A549 (cell line): ENCODE data around the gene RAP1GAP2. TPM values are rescaled to one million over a fixed set of nuclear protein-coding genes. Genes with fewer than 3 reads are reported as not detected.
"Not testable (repeated sequence)": the region's sequence is repeated elsewhere in the genome, so short reads cannot be mapped to it uniquely, and the experiment has no call there.

Experiments
- ATAC-seq, 2 experiments: fragments of 200-7000 bp in 1 of 2; fragments of >200 bp in 1 of 2; cut with Nextera tagmentation in 1 of 2; cut with Tn5 transposase in 1 of 2; 3 replicates each; pipeline versions ENCODE4 v1.8.0 to v1.9.1; 2018 to 2020; ENCODE audit warnings: mild to moderate bottlenecking in 1 of 2, moderate library complexity in 1 of 2
- CTCF ChIA-PET: fragments of 300-600 bp; sonication (Branson Sonifier 250); formaldehyde crosslinking; extraction: SDS; loops from one replicate; lab custom pipeline; 2021; ENCODE audit warnings: antibody characterized with exemption, inconsistent platforms; lab: Yijun Ruan, JAX
- POLR2A ChIA-PET: fragments of 350-600 bp; formaldehyde crosslinking; extraction: SDS; loops from one replicate; lab custom pipeline; 2021; ENCODE audit warnings: antibody characterized with exemption, inconsistent platforms; lab: Yijun Ruan, JAX
- DNase-seq, 2 experiments: peaks; one replicate each; pipeline versions ENCODE4 v3.0.0 to v3.0.0-alpha.2; 2011 to 2016; ENCODE audit warnings: low read depth in 1 of 2, low spot score in 1 of 2
- FAIRE-seq: peaks from 2 replicates; lab custom pipeline; 2011; peaks lifted over from hg19 to GRCh38; lab: Jason Lieb, UNC
- H3K27ac ChIP-seq, 2 experiments: fragments of >200 bp; sonication (Bioruptor Twin); formaldehyde crosslinking; 3 replicates each; pipeline ENCODE4 v1.5.1; 2016 to 2017
- H3K4me1 ChIP-seq: fragments of >200 bp; sonication (Bioruptor Twin); formaldehyde crosslinking; 3 replicates; pipeline ENCODE4 v1.6.1; 2016
- H3K4me2 ChIP-seq: fragments of >200 bp; sonication (Bioruptor Twin); formaldehyde crosslinking; 3 replicates; pipeline ENCODE4 v1.6.1; 2016
- H3K4me3 ChIP-seq: fragments of >200 bp; sonication (Bioruptor Twin); formaldehyde crosslinking; 3 replicates; pipeline ENCODE4 v1.5.1; 2016
- H3K9me3 ChIP-seq: fragments of >200 bp; sonication (Bioruptor Twin); formaldehyde crosslinking; 3 replicates; pipeline ENCODE4 v1.6.1; 2016
- BCL3 ChIP-seq: fragments of >200 bp; sonication (Bioruptor Twin); formaldehyde crosslinking; IDR thresholded peaks from 3 replicates; pipeline ENCODE4 v1.6.1; 2016
- BHLHE40 ChIP-seq: IDR thresholded peaks from 2 replicates; pipeline ENCODE4 v1.6.1; 2012; ENCODE audit warnings: low read depth, low read length, inconsistent platforms
- CBX2 ChIP-seq: fragments of 200-600 bp; sonication (generic); IDR thresholded peaks from 2 replicates; pipeline ENCODE4 v1.6.1; 2016; ENCODE audit warnings: low read depth, mild to moderate bottlenecking, borderline replicate concordance
- CHD2 ChIP-seq: fragments of 150-350 bp; IDR thresholded peaks from 2 replicates; pipeline ENCODE4 v1.6.1; 2014; ENCODE audit warnings: low read length; ENCODE audit not compliant: partially characterized antibody
- CTCF ChIP-seq: fragments of >200 bp; sonication (Bioruptor Twin); formaldehyde crosslinking; IDR thresholded peaks from 3 replicates; pipeline ENCODE4 v1.5.1; 2016
- E2F6 ChIP-seq: IDR thresholded peaks from 2 replicates; pipeline ENCODE4 v1.6.1; 2012; ENCODE audit warnings: low read depth, borderline replicate concordance
- EHF ChIP-seq: fragments of 250-450 bp; sonication (Bioruptor Pico); IDR thresholded peaks from 2 replicates; pipeline ENCODE4 v1.5.0; 2020; ENCODE audit warnings: mild to moderate bottlenecking
- EHMT2 ChIP-seq: fragments of 200-600 bp; sonication (generic); IDR thresholded peaks from 2 replicates; pipeline ENCODE4 v1.6.1; 2016; ENCODE audit warnings: antibody characterized with exemption, low read depth, mild to moderate bottlenecking, moderate library complexity
- EP300 ChIP-seq, 2 experiments: fragments of >200 bp; sonication (Bioruptor Twin); formaldehyde crosslinking; IDR thresholded peaks; 2 replicates in 1 of 2; 3 replicates in 1 of 2; pipeline ENCODE4 v1.6.1; 2016 to 2017
- FOXS1 ChIP-seq: fragments of 250-450 bp; sonication (Bioruptor Pico); IDR thresholded peaks from 2 replicates; pipeline ENCODE4 v1.5.0; 2020; ENCODE audit warnings: mild to moderate bottlenecking, moderate library complexity
- GATA3 ChIP-seq: IDR thresholded peaks from 2 replicates; pipeline ENCODE4 v1.6.1; 2012; ENCODE audit warnings: borderline replicate concordance
- HDAC2 ChIP-seq: fragments of 200-600 bp; sonication (generic); IDR thresholded peaks from 2 replicates; pipeline ENCODE4 v1.6.1; 2016
- HES2 ChIP-seq: fragments of >200 bp; sonication (Bioruptor Twin); formaldehyde crosslinking; IDR thresholded peaks from 2 replicates; pipeline ENCODE4 v1.6.1; 2016
- HOXA7 ChIP-seq: fragments of 250-450 bp; sonication (Bioruptor Pico); IDR thresholded peaks from 2 replicates; pipeline ENCODE4 v1.5.0; 2020; ENCODE audit warnings: mild to moderate bottlenecking, moderate library complexity
- HOXB13 ChIP-seq: fragments of 250-450 bp; sonication (Bioruptor Pico); IDR thresholded peaks from 2 replicates; pipeline ENCODE4 v1.5.0; 2020; ENCODE audit warnings: low read depth, mild to moderate bottlenecking, moderate library complexity
- HOXB5 ChIP-seq: fragments of 250-450 bp; sonication (Bioruptor Pico); IDR thresholded peaks from 2 replicates; pipeline ENCODE4 v1.5.0; 2020; ENCODE audit warnings: mild to moderate bottlenecking, moderate library complexity
- JUNB ChIP-seq: fragments of >200 bp; sonication (Bioruptor Twin); formaldehyde crosslinking; IDR thresholded peaks from 2 replicates; pipeline ENCODE4 v1.6.1; 2016
- MAFK ChIP-seq: fragments of 450-650 bp; IDR thresholded peaks from 2 replicates; pipeline ENCODE4 v1.6.1; 2014; ENCODE audit not compliant: partially characterized antibody
- MYC ChIP-seq: IDR thresholded peaks from 2 replicates; pipeline ENCODE4 v1.6.1; 2012; ENCODE audit warnings: mild to moderate bottlenecking, inconsistent platforms, low read length, improper control_type of control experiment, borderline replicate concordance
- POLR2AphosphoS2 ChIP-seq: conservative IDR thresholded peaks from 2 replicates; pipeline ENCODE4 v1.6.1; 2012; ENCODE audit warnings: low read length, improper control_type of control experiment, inconsistent platforms
- RARB ChIP-seq: fragments of 250-450 bp; sonication (Bioruptor Pico); IDR thresholded peaks from 2 replicates; pipeline ENCODE4 v1.8.0; 2021; ENCODE audit warnings: mild to moderate bottlenecking, moderate library complexity
- RCOR1 ChIP-seq: fragments of 150-350 bp; IDR thresholded peaks from 2 replicates; pipeline ENCODE4 v1.6.1; 2014; ENCODE audit warnings: antibody characterized with exemption, low read length, low read depth
- RNF2 ChIP-seq: fragments of 200-600 bp; sonication (generic); IDR thresholded peaks from 2 replicates; pipeline ENCODE4 v1.6.1; 2016; ENCODE audit warnings: low read depth, mild to moderate bottlenecking, antibody characterized with exemption, moderate library complexity, borderline replicate concordance
- SMC3 ChIP-seq: fragments of >200 bp; sonication (Bioruptor Twin); formaldehyde crosslinking; IDR thresholded peaks from 3 replicates; pipeline ENCODE4 v1.6.1; 2018; ENCODE audit warnings: inconsistent platforms
- TFCP2L1 ChIP-seq: fragments of 250-450 bp; sonication (Bioruptor Pico); IDR thresholded peaks from 2 replicates; pipeline ENCODE4 v1.5.0; 2021; ENCODE audit warnings: mild to moderate bottlenecking
- USF2 ChIP-seq: fragments of 450-650 bp; IDR thresholded peaks from 2 replicates; pipeline ENCODE4 v1.6.1; 2014; ENCODE audit warnings: antibody characterized with exemption
- ZC3H11A ChIP-seq: fragments of 450-650 bp; IDR thresholded peaks from 2 replicates; pipeline ENCODE4 v1.6.1; 2014; ENCODE audit warnings: antibody characterized with exemption, mild to moderate bottlenecking
- ZNF302 ChIP-seq: fragments of 250-450 bp; sonication (Bioruptor Pico); IDR thresholded peaks from 2 replicates; pipeline ENCODE4 v1.9.0; 2021; ENCODE audit warnings: inconsistent platforms, mild to moderate bottlenecking, moderate library complexity
- ZSCAN20 ChIP-seq: fragments of 250-450 bp; sonication (Bioruptor Pico); IDR thresholded peaks from 2 replicates; pipeline ENCODE4 v1.8.0; 2022; ENCODE audit warnings: mild to moderate bottlenecking, moderate library complexity
- WGBS: methylation state at CpG from one replicate; pipeline ENCODE4 v1.1.6; 2017; ENCODE audit errors: missing lambda C conversion rate; 5-methylcytosine and 5-hydroxymethylcytosine counted together
- polyA plus RNA-seq, 4 experiments: library from polyadenylated mRNA; depleted of rRNA in 3 of 4; stranded (reverse); fragments of >200 nt; fragmentation: RNase III in 1 of 4; extraction: RNeasy Plus Mini Kit Qiagen cat#74134 plus additional on column Dnase treatment in 1 of 4; gene quantifications; 2 replicates in 3 of 4; 3 replicates in 1 of 4; pipeline ENCODE4 v1.2.3, GENCODE V29; 2011 to 2017

The RAP1GAP2 gene
- polyA plus RNA-seq, 2 of the 4 experiments (the other 2 are of a cell fraction): 8.3 to 20.8 TPM

GRCh38 chr17:3029213-3029913 lies 233.1 kb downstream of the RAP1GAP2 start:
- WGBS: 87% methylated on average over 19 of the region's 19 CpGs
- ATAC-seq: no peak
- Histone ChIP-seq H3K4me3 (no peak overlapping the region), H3K4me2 (no peak overlapping the region), H3K27ac (no peak overlapping the region), H3K9me3 (peaks cover 4% of the 10 kb centered on the region; the same call in 2 of the 3 replicates), H3K4me1 (no peaks in the 10 kb centered on the region)
- ChIA-PET POLR2A (no interaction called here), CTCF (interaction anchor here (1.1 to 3.0 kb wide), 3 partner anchors 16 to 201 kb away, joined by 3 to 12 read pairs (median 12); no protein-coding TSS in a partner anchor)
- TF ChIP-seq CBX2 (no peak), EP300 (IDR thresholded peaks at IDR 0.05) (no peak), HES2 (no peak), ZC3H11A (no peak), ZNF302 (CRISPR knock-in tag) (no peak), JUNB (no peak), RNF2 (no peak), EHF (CRISPR knock-in tag) (no peak), TFCP2L1 (no peak), HDAC2 (no peak), RCOR1 (no peak), HOXB13 (CRISPR knock-in tag) (no peak), EHMT2 (no peak), MYC (no peak), ZSCAN20 (no peak), HOXB5 (no peak), FOXS1 (CRISPR knock-in tag) (no peak)
- DNase-seq: no peak
- FAIRE-seq: no peak

GRCh38 chr17:3030096-3030495 lies 233.9 kb downstream of the RAP1GAP2 start:
- DNase-seq (no peak), ATAC-seq (no peak), FAIRE-seq (no peak)
- H3K4me2 ChIP-seq: no peak overlapping the region
- no peaks in the 10 kb centered on the region for H3K4me1 ChIP-seq
- ChIA-PET POLR2A (no interaction called here), CTCF (interaction anchor here (0.7 to 3.0 kb wide), 7 partner anchors 10 to 202 kb away, joined by 3 to 12 read pairs (median 6); no protein-coding TSS in a partner anchor)
- WGBS: 66% methylated on average over 7 of the region's 7 CpGs
- no peak overlapping the region for H3K4me3 ChIP-seq
- H3K9me3 ChIP-seq: no peaks in the 10 kb centered on the region
- H3K27ac ChIP-seq: no peak overlapping the region
- TF ChIP-seq FOXS1 (CRISPR knock-in tag) (no peak), CTCF (no peak), HOXB13 (CRISPR knock-in tag) (no peak), MAFK (no peak), TFCP2L1 (no peak), USF2 (no peak), BCL3 (no peak), ZC3H11A (no peak), RARB (CRISPR knock-in tag) (no peak), SMC3 (no peak), GATA3 (no peak), EHF (CRISPR knock-in tag) (no peak), EHMT2 (no peak), BHLHE40 (no peak), POLR2AphosphoS2 (no peak), CHD2 (no peak), RCOR1 (no peak), HOXA7 (no peak), HES2 (no peak), E2F6 (no peak)
- TF ChIP-seq, all 56 proteins: peak for 0

GRCh38 chr17:3030852-3031470 lies 234.7 kb downstream of the RAP1GAP2 start:
- H3K4me2 ChIP-seq, H3K4me1 ChIP-seq, ATAC-seq, H3K27ac ChIP-seq, POLR2A ChIA-PET, H3K4me3 ChIP-seq, H3K9me3 ChIP-seq, DNase-seq, FAIRE-seq: not testable (repeated sequence)
- CTCF ChIA-PET: interaction anchor here (0.7 to 3.0 kb wide), 8 partner anchors 9 to 203 kb away, joined by 3 to 12 read pairs (median 5); no protein-coding TSS in a partner anchor
- WGBS: 81% methylated on average over 14 of the region's 14 CpGs
